Measurements from ENCODE around the gene RGS6. TPM values are rescaled to one million over a fixed set of nuclear protein-coding genes. Genes with fewer than 3 reads are reported as not detected.

Gene RGS6
- total RNA-seq, 1 donor from 2014 or later: 7.6 TPM

- no peak for DNase-seq (ENCODE audit: low spot score)
Measured at GRCh38 chr14:72488514-72488913, 556.3 kb downstream of the RGS6 start.

GRCh38 chr14:72492196-72492595, 560.0 kb downstream of the RGS6 start:
- DNase-seq (ENCODE audit: low spot score): no peak

GRCh38 chr14:72495668-72496067, 563.4 kb downstream of the RGS6 start:
- DNase-seq (ENCODE audit: low spot score): no peak

- DNase-seq (ENCODE audit: low spot score): no peak
Measured at GRCh38 chr14:72498646-72499045, 566.4 kb downstream of the RGS6 start.

GRCh38 chr14:72499746-72500145, 567.5 kb downstream of the RGS6 start:
- no peak for DNase-seq (ENCODE audit: low spot score)

GRCh38 chr14:72500234-72500838, 568.1 kb downstream of the RGS6 start:
- DNase-seq (ENCODE audit: low spot score): no peak

- DNase-seq (ENCODE audit: low spot score): no peak
Measured at GRCh38 chr14:72501439-72501838, 569.2 kb downstream of the RGS6 start.

- no peak for DNase-seq (ENCODE audit: low spot score)
Measured at GRCh38 chr14:72503271-72503670, 571.0 kb downstream of the RGS6 start.

GRCh38 chr14:72503696-72504368, 571.6 kb downstream of the RGS6 start:
- no peak for DNase-seq (ENCODE audit: low spot score)

GRCh38 chr14:72510566-72510965, 578.3 kb downstream of the RGS6 start:
- DNase-seq (ENCODE audit: low spot score): no peak

- DNase-seq (ENCODE audit: low spot score): no peak
Measured at GRCh38 chr14:72512281-72512680, 580.1 kb downstream of the RGS6 start.

GRCh38 chr14:72512925-72513324, 580.7 kb downstream of the RGS6 start:
- DNase-seq (ENCODE audit: low spot score): no peak

- no peak for DNase-seq (ENCODE audit: low spot score)
Measured at GRCh38 chr14:72513346-72513745, 581.1 kb downstream of the RGS6 start.

- no peak for DNase-seq (ENCODE audit: low spot score)
Measured at GRCh38 chr14:72513965-72514659, 581.9 kb downstream of the RGS6 start.

- no peak for DNase-seq (ENCODE audit: low spot score)
Measured at GRCh38 chr14:72514660-72515025, 582.4 kb downstream of the RGS6 start.

GRCh38 chr14:72515779-72516770, 583.8 kb downstream of the RGS6 start:
- DNase-seq (ENCODE audit: low spot score): no peak

GRCh38 chr14:72516936-72517700, 584.9 kb downstream of the RGS6 start:
- no peak for DNase-seq (ENCODE audit: low spot score)

GRCh38 chr14:72517736-72518135, 585.5 kb downstream of the RGS6 start:
- no peak for DNase-seq (ENCODE audit: low spot score)

- no peak for DNase-seq (ENCODE audit: low spot score)
Measured at GRCh38 chr14:72518809-72519377, 586.7 kb downstream of the RGS6 start.

GRCh38 chr14:72519543-72519942, 587.3 kb downstream of the RGS6 start:
- DNase-seq (ENCODE audit: low spot score): no peak
